Neural crest cell (in vitro differentiated cells): ENCODE measurements around the gene MTMR2. TPM values are rescaled to one million over a fixed set of nuclear protein-coding genes. Genes with fewer than 3 reads are reported as not detected.

Experiments used
- DNase-seq: peaks from one replicate; pipeline ENCODE4 v3.0.0; 2021; ENCODE audit warnings: low read depth, mixed read lengths, low spot score
- H3K27ac Mint-ChIP-seq: one replicate; pipeline ENCODE4 v1.8.0; 2021; ENCODE audit warnings: mild to moderate bottlenecking, mixed read lengths; ENCODE audit not compliant: unreplicated experiment
- H3K27me3 Mint-ChIP-seq: 2 replicates; pipeline ENCODE4 v1.8.0; 2021; ENCODE audit warnings: low read depth, mild to moderate bottlenecking, mixed read lengths
- H3K36me3 Mint-ChIP-seq: 2 replicates; pipeline ENCODE4 v1.8.0; 2021; ENCODE audit warnings: low read depth, mild to moderate bottlenecking, mixed read lengths
- H3K4me1 Mint-ChIP-seq: 2 replicates; pipeline ENCODE4 v1.8.0; 2021; ENCODE audit warnings: mixed read lengths
- H3K4me3 Mint-ChIP-seq: one replicate; pipeline ENCODE4 v1.8.0; 2021; ENCODE audit warnings: mild to moderate bottlenecking, mixed read lengths
- H3K9me3 Mint-ChIP-seq: 2 replicates; pipeline ENCODE4 v1.8.0; 2021; ENCODE audit warnings: mixed read lengths
- CTCF ChIP-seq: fragments of 200-600 bp; sonication (generic); conservative IDR thresholded peaks from 2 replicates; pipeline ENCODE4 v1.5.0; 2021; ENCODE audit warnings: antibody characterized with exemption, mild to moderate bottlenecking
- total RNA-seq: library from RNA; stranded (reverse); gene quantifications from 2 replicates; pipeline ENCODE4 v1.2.1, GENCODE V29; 2021

Gene MTMR2
- total RNA-seq, 1 donor from 2014 or later, result 49.9 TPM

- peaks cover 20% of the 10 kb centered on the region for H3K9me3 Mint-ChIP-seq
- peaks cover 12% of the 10 kb centered on the region for H3K36me3 Mint-ChIP-seq
- H3K27me3 Mint-ChIP-seq, result no peaks in the 10 kb centered on the region
Measured at GRCh38 chr11:95950905-95951304, 27.0 kb upstream of the MTMR2 start.

GRCh38 chr11:95948637-95949036, 24.7 kb upstream of the MTMR2 start:
- H3K4me1 Mint-ChIP-seq, result no peaks in the 10 kb centered on the region
- no peak for TF ChIP-seq CTCF
- peaks cover 20% of the 10 kb centered on the region for H3K36me3 Mint-ChIP-seq
- H3K9me3 Mint-ChIP-seq, result peaks cover 29% of the 10 kb centered on the region
- no peaks in the 10 kb centered on the region for H3K27me3 Mint-ChIP-seq
- no peak overlapping the region for H3K4me3 Mint-ChIP-seq
- DNase-seq, result no peak
- no peak overlapping the region for H3K27ac Mint-ChIP-seq

More at GRCh38 chr11:95950905-95951304, 27.0 kb upstream of the MTMR2 start:
- Mint-ChIP-seq H3K27ac (no peak overlapping the region), H3K4me1 (no peaks in the 10 kb centered on the region), H3K4me3 (no peak overlapping the region)
- DNase-seq, result no peak
- TF ChIP-seq CTCF, result no peak

GRCh38 chr11:95944623-95945022, 20.7 kb upstream of the MTMR2 start:
- no peak for TF ChIP-seq CTCF
- Mint-ChIP-seq H3K27me3 (no peaks in the 10 kb centered on the region), H3K9me3 (peaks cover 27% of the 10 kb centered on the region), H3K27ac (no peak overlapping the region), H3K4me3 (no peak overlapping the region), H3K36me3 (peaks cover 21% of the 10 kb centered on the region), H3K4me1 (no peaks in the 10 kb centered on the region)
- DNase-seq, result no peak

GRCh38 chr11:95943546-95943945, 19.6 kb upstream of the MTMR2 start:
- Mint-ChIP-seq H3K27ac (no peak overlapping the region), H3K36me3 (peaks cover 17% of the 10 kb centered on the region), H3K4me3 (no peak overlapping the region), H3K27me3 (no peaks in the 10 kb centered on the region), H3K9me3 (peaks cover 26% of the 10 kb centered on the region), H3K4me1 (no peaks in the 10 kb centered on the region)
- DNase-seq, result no peak
- TF ChIP-seq CTCF, result no peak

- Mint-ChIP-seq H3K4me3 (no peak overlapping the region), H3K9me3 (peaks cover 9% of the 10 kb centered on the region), H3K27me3 (no peaks in the 10 kb centered on the region), H3K27ac (no peak overlapping the region), H3K4me1 (no peaks in the 10 kb centered on the region), H3K36me3 (peaks cover 6% of the 10 kb centered on the region)
- DNase-seq, result no peak
- no peak for TF ChIP-seq CTCF
Measured at GRCh38 chr11:95939091-95939490, 15.2 kb upstream of the MTMR2 start.

- Mint-ChIP-seq H3K9me3 (peaks cover 5% of the 10 kb centered on the region), H3K36me3 (no peaks in the 10 kb centered on the region), H3K4me3 (no peak overlapping the region), H3K27me3 (no peaks in the 10 kb centered on the region), H3K27ac (no peak overlapping the region), H3K4me1 (no peaks in the 10 kb centered on the region)
- TF ChIP-seq CTCF, result no peak
- DNase-seq, result no peak
Measured at GRCh38 chr11:95937358-95937757, 13.5 kb upstream of the MTMR2 start.
